Panc1 (cell line): ENCODE results near the gene LARP4B. TPM values are rescaled to one million over a fixed set of nuclear protein-coding genes. Genes with fewer than 3 reads are reported as not detected.

Experiments used
- ATAC-seq: fragments of 200-7000 bp; cut with Tn5 transposase; 2 replicates; pipeline ENCODE4 v1.9.1; 2020; ENCODE audit warnings: mild to moderate bottlenecking, moderate library complexity
- BruUV-seq: library from RNA; stranded (reverse); fragments of 400-500 nt; replicated peaks from 2 replicates; lab custom pipeline; 2021; lab: Mats Ljungman, UMichigan
- CTCF ChIA-PET: fragments of 300-600 bp; sonication (Branson Sonifier 250); formaldehyde crosslinking; loops from one replicate; lab custom pipeline; 2022; ENCODE audit warnings: antibody characterized with exemption; lab: Charles Lee
- POLR2A ChIA-PET: fragments of 300-600 bp; sonication (Branson Sonifier 250); formaldehyde crosslinking; loops from one replicate; lab custom pipeline; 2022; ENCODE audit warnings: antibody characterized with exemption; lab: Charles Lee
- DNase-seq: peaks from one replicate; pipeline ENCODE4 v3.0.0-alpha.2; 2010; ENCODE audit warnings: low read depth, low spot score
- H3K27ac ChIP-seq: 2 replicates; pipeline ENCODE4 v1.5.1; 2011; ENCODE audit warnings: mild to moderate bottlenecking, low read length, inconsistent platforms
- H3K27me3 ChIP-seq: fragments of 200-500 bp; sonication (Bioruptor generic); 2 replicates; pipeline ENCODE4 v1.6.0; 2014; ENCODE audit warnings: low read length, inconsistent platforms; ENCODE audit not compliant: control insufficient read depth, insufficient read depth
- H3K36me3 ChIP-seq: fragments of 200-500 bp; sonication (Bioruptor generic); 2 replicates; pipeline ENCODE4 v1.5.1; 2014; ENCODE audit warnings: inconsistent platforms, mild to moderate bottlenecking, low read length, moderate library complexity; ENCODE audit not compliant: control insufficient read depth, insufficient read depth
- H3K4me1 ChIP-seq: 2 replicates; pipeline ENCODE4 v1.5.1; 2011; ENCODE audit warnings: inconsistent platforms, mild to moderate bottlenecking, low read length, moderate library complexity; ENCODE audit not compliant: control insufficient read depth, insufficient read depth
- H3K4me3 ChIP-seq, 2 experiments: 2 replicates each; pipeline ENCODE4 v1.5.1; 2011 to 2012; ENCODE audit warnings: low read depth in 2 of 2, low read length in 2 of 2, mild to moderate bottlenecking in 2 of 2, inconsistent platforms in 1 of 2, moderate library complexity in 1 of 2
- H3K9me3 ChIP-seq: fragments of 200-500 bp; sonication (Bioruptor generic); 2 replicates; pipeline ENCODE4 v1.5.1; 2014; ENCODE audit warnings: low read depth, mild to moderate bottlenecking, inconsistent platforms, low read length, moderate library complexity; ENCODE audit not compliant: control insufficient read depth, insufficient read depth
- POLR2AphosphoS5 ChIP-seq: IDR thresholded peaks from 2 replicates; pipeline ENCODE4 v1.6.1; 2012; ENCODE audit warnings: mild to moderate bottlenecking, low read depth, low read length, moderate library complexity
- SIN3A ChIP-seq: IDR thresholded peaks from 2 replicates; pipeline ENCODE4 v1.6.1; 2012; ENCODE audit warnings: low read depth, mild to moderate bottlenecking, low read length, moderate library complexity, borderline replicate concordance; ENCODE audit not compliant: insufficient read depth
- TCF7L2 ChIP-seq: IDR thresholded peaks from 2 replicates; pipeline ENCODE4 v1.6.1; 2011; ENCODE audit warnings: mild to moderate bottlenecking, low read depth, low read length, inconsistent platforms
- in situ Hi-C: cut with HindIII; loops from 2 replicates; pipeline ENCODE4 v1.10.0; 2016; ENCODE audit warnings: low sequenced_read_pairs, low pct_unique_long_range_greater_than_20kb
- intact Hi-C: fragments of 100-400 bp; cut with micrococcal nuclease; formaldehyde crosslinking; loops from one replicate; pipeline ENCODE4 v1.10.0; 2022; ENCODE audit not compliant: unreplicated experiment
- total RNA-seq: library from RNA; stranded (reverse); gene quantifications from one replicate; pipeline ENCODE4 v1.2.1, GENCODE V29; 2021; ENCODE audit not compliant: unreplicated experiment
- TF ChIP-seq, protein P1 (sequence below), 2 experiments: IDR thresholded peaks; 2 replicates each; pipeline ENCODE4 v1.6.1; 2011 to 2012; ENCODE audit warnings: low read depth in 2 of 2, control low read depth in 1 of 2, low read length in 1 of 2, mild to moderate bottlenecking in 1 of 2, moderate library complexity in 1 of 2; ENCODE audit not compliant: insufficient read depth in 1 of 2
- TF ChIP-seq, protein P2 (sequence below): fragments of 450-650 bp; IDR thresholded peaks from 2 replicates; pipeline ENCODE4 v1.5.1; 2017; ENCODE audit warnings: mild to moderate bottlenecking

Gene LARP4B
- total RNA-seq, 1 experiment from 2014 or later = 87.0 TPM

- Histone ChIP-seq H3K27ac (no peak overlapping the region), H3K4me3 (no peak overlapping the region), H3K9me3 (no peaks in the 10 kb centered on the region), H3K27me3 (no peaks in the 10 kb centered on the region), H3K36me3 (peaks cover 11% of the 10 kb centered on the region), H3K4me1 (no peaks in the 10 kb centered on the region)
- TF ChIP-seq TCF7L2 (no peak), POLR2AphosphoS5 (no peak), SIN3A (no peak)
- TF ChIP-seq, protein P1, sequence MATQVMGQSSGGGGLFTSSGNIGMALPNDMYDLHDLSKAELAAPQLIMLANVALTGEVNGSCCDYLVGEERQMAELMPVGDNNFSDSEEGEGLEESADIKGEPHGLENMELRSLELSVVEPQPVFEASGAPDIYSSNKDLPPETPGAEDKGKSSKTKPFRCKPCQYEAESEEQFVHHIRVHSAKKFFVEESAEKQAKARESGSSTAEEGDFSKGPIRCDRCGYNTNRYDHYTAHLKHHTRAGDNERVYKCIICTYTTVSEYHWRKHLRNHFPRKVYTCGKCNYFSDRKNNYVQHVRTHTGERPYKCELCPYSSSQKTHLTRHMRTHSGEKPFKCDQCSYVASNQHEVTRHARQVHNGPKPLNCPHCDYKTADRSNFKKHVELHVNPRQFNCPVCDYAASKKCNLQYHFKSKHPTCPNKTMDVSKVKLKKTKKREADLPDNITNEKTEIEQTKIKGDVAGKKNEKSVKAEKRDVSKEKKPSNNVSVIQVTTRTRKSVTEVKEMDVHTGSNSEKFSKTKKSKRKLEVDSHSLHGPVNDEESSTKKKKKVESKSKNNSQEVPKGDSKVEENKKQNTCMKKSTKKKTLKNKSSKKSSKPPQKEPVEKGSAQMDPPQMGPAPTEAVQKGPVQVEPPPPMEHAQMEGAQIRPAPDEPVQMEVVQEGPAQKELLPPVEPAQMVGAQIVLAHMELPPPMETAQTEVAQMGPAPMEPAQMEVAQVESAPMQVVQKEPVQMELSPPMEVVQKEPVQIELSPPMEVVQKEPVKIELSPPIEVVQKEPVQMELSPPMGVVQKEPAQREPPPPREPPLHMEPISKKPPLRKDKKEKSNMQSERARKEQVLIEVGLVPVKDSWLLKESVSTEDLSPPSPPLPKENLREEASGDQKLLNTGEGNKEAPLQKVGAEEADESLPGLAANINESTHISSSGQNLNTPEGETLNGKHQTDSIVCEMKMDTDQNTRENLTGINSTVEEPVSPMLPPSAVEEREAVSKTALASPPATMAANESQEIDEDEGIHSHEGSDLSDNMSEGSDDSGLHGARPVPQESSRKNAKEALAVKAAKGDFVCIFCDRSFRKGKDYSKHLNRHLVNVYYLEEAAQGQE (IDR thresholded peaks at IDR 0.05; ENCODE audit: insufficient read depth in 1 of 2, low read depth in 2 of 2, low read length in 1 of 2) = no peak
- TF ChIP-seq, protein P2, sequence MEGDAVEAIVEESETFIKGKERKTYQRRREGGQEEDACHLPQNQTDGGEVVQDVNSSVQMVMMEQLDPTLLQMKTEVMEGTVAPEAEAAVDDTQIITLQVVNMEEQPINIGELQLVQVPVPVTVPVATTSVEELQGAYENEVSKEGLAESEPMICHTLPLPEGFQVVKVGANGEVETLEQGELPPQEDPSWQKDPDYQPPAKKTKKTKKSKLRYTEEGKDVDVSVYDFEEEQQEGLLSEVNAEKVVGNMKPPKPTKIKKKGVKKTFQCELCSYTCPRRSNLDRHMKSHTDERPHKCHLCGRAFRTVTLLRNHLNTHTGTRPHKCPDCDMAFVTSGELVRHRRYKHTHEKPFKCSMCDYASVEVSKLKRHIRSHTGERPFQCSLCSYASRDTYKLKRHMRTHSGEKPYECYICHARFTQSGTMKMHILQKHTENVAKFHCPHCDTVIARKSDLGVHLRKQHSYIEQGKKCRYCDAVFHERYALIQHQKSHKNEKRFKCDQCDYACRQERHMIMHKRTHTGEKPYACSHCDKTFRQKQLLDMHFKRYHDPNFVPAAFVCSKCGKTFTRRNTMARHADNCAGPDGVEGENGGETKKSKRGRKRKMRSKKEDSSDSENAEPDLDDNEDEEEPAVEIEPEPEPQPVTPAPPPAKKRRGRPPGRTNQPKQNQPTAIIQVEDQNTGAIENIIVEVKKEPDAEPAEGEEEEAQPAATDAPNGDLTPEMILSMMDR = no peak
- POLR2A ChIA-PET = interaction anchor here (1.0 kb wide), 1 partner anchor 23 kb away, joined by 8 read pairs; no protein-coding TSS in a partner anchor
- BruUV-seq = no TSS peak
- DNase-seq (no peak), ATAC-seq (no peak)
- in situ Hi-C loops (no loop called here), intact Hi-C loops (no loop called here)
- CTCF ChIA-PET = interaction anchor here (0.7 kb wide), 1 partner anchor 555 kb away, joined by 9 read pairs; no protein-coding TSS in a partner anchor
Observed at GRCh38 chr10:809671-810350, 121.7 kb downstream of the LARP4B start.

DNA sequence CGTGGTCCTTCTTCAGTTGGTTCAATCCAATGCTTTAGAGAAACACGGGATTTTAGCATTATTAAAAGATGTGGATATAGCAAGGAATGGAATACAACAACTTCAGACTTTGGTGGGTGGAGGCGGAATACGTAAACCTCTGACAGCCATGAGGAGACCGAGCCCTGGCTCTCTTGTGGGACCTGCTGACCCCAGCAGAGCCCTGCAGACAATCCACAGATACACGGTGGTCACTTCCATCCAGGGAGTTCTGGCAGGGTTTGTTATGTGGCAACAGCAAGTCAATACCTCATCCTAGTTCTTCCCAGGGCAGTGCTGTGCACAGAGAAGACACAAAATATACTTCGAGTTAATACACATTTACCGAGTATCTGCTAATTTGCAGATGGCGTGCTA is 123.5 kb downstream of the LARP4B start:
- ChIA-PET POLR2A (no interaction called here), CTCF (no interaction called here)
- BruUV-seq = no TSS peak
- Histone ChIP-seq H3K27me3 (no peaks in the 10 kb centered on the region), H3K4me3 (no peak overlapping the region), H3K4me1 (no peaks in the 10 kb centered on the region), H3K9me3 (no peaks in the 10 kb centered on the region), H3K27ac (no peak overlapping the region), H3K36me3 (peaks cover 11% of the 10 kb centered on the region)
- DNase-seq = no peak
- no peak for ATAC-seq
- in situ Hi-C loops (no loop called here), intact Hi-C loops (no loop called here)
- TF ChIP-seq, protein P1 (IDR thresholded peaks at IDR 0.05; ENCODE audit: insufficient read depth in 1 of 2, low read depth in 2 of 2, low read length in 1 of 2) = no peak
- no peak for TF ChIP-seq SIN3A
- no peak for TF ChIP-seq POLR2AphosphoS5
- TF ChIP-seq, protein P2 = no peak
- no peak for TF ChIP-seq TCF7L2
